A673 (cell line): ENCODE data around the gene OSBP. TPM values are rescaled to one million over a fixed set of nuclear protein-coding genes. Genes with fewer than 3 reads are reported as not detected.

Source experiments
- Bru-seq: library from RNA; stranded (reverse); fragments of 400-500 nt; gene quantifications from one replicate; lab custom pipeline; 2021; lab: Mats Ljungman, UMichigan
- BruChase-seq, 2 experiments: library from RNA; stranded (reverse); fragments of 400-500 nt; gene quantifications; one replicate each; lab custom pipeline; 2021; lab: Mats Ljungman, UMichigan
- BruUV-seq: library from RNA; stranded (reverse); fragments of 400-500 nt; replicated peaks from 2 replicates; lab custom pipeline; 2021; lab: Mats Ljungman, UMichigan
- CTCF ChIA-PET: fragments of 300-600 bp; sonication (Branson Sonifier 250); formaldehyde crosslinking; loops from one replicate; lab custom pipeline; 2022; ENCODE audit warnings: antibody characterized with exemption; lab: Charles Lee
- POLR2A ChIA-PET: fragments of 300-600 bp; sonication (Branson Sonifier 250); formaldehyde crosslinking; loops from one replicate; lab custom pipeline; 2022; ENCODE audit warnings: antibody characterized with exemption; ENCODE audit not compliant: low non-redundant PET; lab: Charles Lee
- DNase-seq: peaks from one replicate; pipeline ENCODE4 v3.0.0-alpha.2; 2015; ENCODE audit warnings: low spot score
- H3K27ac ChIP-seq: fragments of 200-600 bp; sonication (generic); 2 replicates; pipeline ENCODE4 v1.5.1; 2016; ENCODE audit warnings: mixed run types, low read depth, mild to moderate bottlenecking, mixed read lengths, antibody characterized with exemption, low read length; ENCODE audit not compliant: poor library complexity, severe bottlenecking
- H3K27me3 ChIP-seq: fragments of 200-600 bp; sonication (generic); replicated peaks from 2 replicates; pipeline ENCODE4 v1.6.1; 2017; ENCODE audit warnings: mixed run types, low read depth, mild to moderate bottlenecking, mixed read lengths, antibody characterized with exemption, low read length; ENCODE audit not compliant: insufficient read depth, poor library complexity
- H3K36me3 ChIP-seq: fragments of 200-600 bp; sonication (generic); 2 replicates; pipeline ENCODE4 v1.6.1; 2016; ENCODE audit warnings: mixed run types, mild to moderate bottlenecking, mixed read lengths, antibody characterized with exemption, low read length; ENCODE audit not compliant: insufficient read depth, poor library complexity, severe bottlenecking
- H3K4me1 ChIP-seq: fragments of 200-600 bp; sonication (generic); 2 replicates; pipeline ENCODE4 v1.6.1; 2017; ENCODE audit warnings: mixed run types, mild to moderate bottlenecking, mixed read lengths, antibody characterized with exemption, low read length; ENCODE audit not compliant: insufficient read depth, poor library complexity, severe bottlenecking
- H3K4me3 ChIP-seq: fragments of 200-600 bp; sonication (generic); 2 replicates; pipeline ENCODE4 v1.5.1; 2016; ENCODE audit warnings: low read depth, mixed run types, mild to moderate bottlenecking, mixed read lengths, low read length; ENCODE audit not compliant: poor library complexity, severe bottlenecking
- H3K9me3 ChIP-seq: fragments of 200-600 bp; sonication (generic); 2 replicates; pipeline ENCODE4 v1.6.1; 2016; ENCODE audit warnings: mixed run types, low read depth, mild to moderate bottlenecking, mixed read lengths, antibody characterized with exemption, low read length; ENCODE audit not compliant: poor library complexity, severe bottlenecking
- EZH2 ChIP-seq: fragments of 200-600 bp; sonication (generic); IDR thresholded peaks from 2 replicates; pipeline ENCODE4 v1.6.1; 2017; ENCODE audit warnings: borderline replicate concordance, low read depth, mild to moderate bottlenecking, mixed read lengths, antibody characterized with exemption, low read length; ENCODE audit not compliant: poor library complexity, severe bottlenecking
- intact Hi-C: fragments of 100-400 bp; cut with micrococcal nuclease; formaldehyde crosslinking; loops from one replicate; pipeline ENCODE4 v1.10.0; 2022; ENCODE audit not compliant: unreplicated experiment
- long read RNA-seq: library from polyadenylated mRNA; stranded (forward); transcript quantifications from one replicate; pipeline ENCODE4 v2.0.0, GENCODE V29; 2022
- total RNA-seq: library from RNA; stranded (reverse); gene quantifications from 2 replicates; pipeline ENCODE4 v1.2.3, GENCODE V29; 2021
- TF ChIP-seq, protein P1 (sequence below): fragments of 300-800, 200-600 bp; sonication (generic); conservative IDR thresholded peaks from 2 replicates; pipeline ENCODE4 v1.5.1; 2017; ENCODE audit warnings: low read depth, mild to moderate bottlenecking, antibody characterized with exemption, low read length, moderate library complexity, mixed read lengths

OSBP gene
- total RNA-seq (40.7 and 43.2 TPM in 2 replicates), Bru-seq, nascent RNA (percentile 83 among the genes with signal in this experiment), BruChase-seq, experiment 1, labeled RNA remaining after a 2-hour chase (percentile 83 among the genes with signal in this experiment), BruChase-seq, experiment 2, labeled RNA remaining after a 6-hour chase (percentile 83 among the genes with signal in this experiment)
- long read RNA-seq, full-length matches to known transcripts = 108 of 133 reads
- long read RNA-seq, partial matches to known transcripts = 15 of 133 reads
- long read RNA-seq, other reads (novel, unspliced or antisense) = 10 of 133 reads

DNA sequence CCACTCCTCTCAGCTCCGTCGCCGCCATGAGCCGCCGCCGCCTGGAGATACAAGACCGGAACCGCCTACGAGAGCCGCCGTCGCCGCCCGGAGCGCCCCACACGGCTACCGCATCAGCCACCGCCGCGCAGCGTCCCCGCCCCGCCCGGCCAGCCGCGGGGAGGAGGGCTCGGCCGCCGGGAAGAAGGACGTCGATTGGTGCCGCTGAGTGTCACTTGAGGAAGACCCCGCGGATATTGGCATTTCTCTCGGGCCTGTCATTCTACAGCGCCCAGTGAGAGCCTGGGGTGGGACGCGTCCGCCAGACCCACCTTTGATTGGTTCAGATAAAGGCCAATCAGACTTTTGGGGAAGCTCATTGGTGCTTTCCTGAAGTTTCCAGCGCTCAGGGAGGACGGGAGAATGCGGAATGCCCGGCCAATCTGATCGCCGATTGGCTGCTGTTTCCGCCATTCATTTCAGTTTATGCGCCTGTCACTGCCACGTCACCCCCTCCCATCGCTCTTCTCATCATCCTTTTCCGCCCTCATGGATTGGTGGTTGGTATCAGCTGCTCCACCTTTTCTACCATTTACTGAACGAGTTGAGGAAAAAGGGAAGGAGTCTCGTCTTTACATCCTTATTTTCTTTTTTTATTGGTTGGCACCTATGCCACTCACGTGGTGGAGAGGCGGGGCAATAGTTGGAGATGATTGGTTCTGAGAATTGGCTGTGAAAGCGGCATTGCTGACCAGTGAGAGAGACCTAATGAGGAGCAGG, at the start of gene OSBP:
Gene OSBP (minus strand): TSS at position 138 of the 759 bp plus-strand sequence. CDS start 110 bp downstream, at position 28.
- ChIA-PET POLR2A (interaction anchor here (0.5 to 0.9 kb wide), 3 partner anchors 9 to 307 kb away, joined by 3 read pairs; partner anchors contain the start of gene PATL1), CTCF (no interaction called here)
- TF ChIP-seq EZH2 = no peak
- TF ChIP-seq, protein P1, sequence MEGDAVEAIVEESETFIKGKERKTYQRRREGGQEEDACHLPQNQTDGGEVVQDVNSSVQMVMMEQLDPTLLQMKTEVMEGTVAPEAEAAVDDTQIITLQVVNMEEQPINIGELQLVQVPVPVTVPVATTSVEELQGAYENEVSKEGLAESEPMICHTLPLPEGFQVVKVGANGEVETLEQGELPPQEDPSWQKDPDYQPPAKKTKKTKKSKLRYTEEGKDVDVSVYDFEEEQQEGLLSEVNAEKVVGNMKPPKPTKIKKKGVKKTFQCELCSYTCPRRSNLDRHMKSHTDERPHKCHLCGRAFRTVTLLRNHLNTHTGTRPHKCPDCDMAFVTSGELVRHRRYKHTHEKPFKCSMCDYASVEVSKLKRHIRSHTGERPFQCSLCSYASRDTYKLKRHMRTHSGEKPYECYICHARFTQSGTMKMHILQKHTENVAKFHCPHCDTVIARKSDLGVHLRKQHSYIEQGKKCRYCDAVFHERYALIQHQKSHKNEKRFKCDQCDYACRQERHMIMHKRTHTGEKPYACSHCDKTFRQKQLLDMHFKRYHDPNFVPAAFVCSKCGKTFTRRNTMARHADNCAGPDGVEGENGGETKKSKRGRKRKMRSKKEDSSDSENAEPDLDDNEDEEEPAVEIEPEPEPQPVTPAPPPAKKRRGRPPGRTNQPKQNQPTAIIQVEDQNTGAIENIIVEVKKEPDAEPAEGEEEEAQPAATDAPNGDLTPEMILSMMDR = no peak

DNA sequence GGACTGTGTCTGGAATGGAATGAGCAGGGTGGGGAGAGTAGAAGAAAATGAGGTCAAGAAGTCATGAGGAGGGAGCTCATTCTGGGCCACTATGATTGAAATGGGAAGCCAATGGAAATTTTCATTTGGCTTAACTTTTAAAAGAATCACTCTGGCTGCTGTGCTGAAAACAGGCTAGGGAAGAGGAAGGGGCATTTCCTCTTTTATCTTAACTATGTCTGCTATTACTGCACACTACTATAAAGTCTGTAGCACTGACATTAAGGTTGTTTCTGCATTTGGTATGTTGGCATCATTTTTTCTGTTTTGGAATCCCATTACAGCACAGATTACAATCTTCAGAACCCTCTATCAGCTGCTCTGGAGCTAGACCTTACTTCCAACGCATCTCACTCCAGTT, 45.0 kb upstream of the OSBP start:
- H3K27me3 ChIP-seq = no peaks in the 10 kb centered on the region
- no TSS peak for BruUV-seq
- CTCF ChIA-PET = no interaction called here
- H3K36me3 ChIP-seq = peaks cover 85% of the 10 kb centered on the region
- intact Hi-C loops = loop anchor here (1.0 to 5.0 kb wide), 2 partner anchors 8 to 33 kb away; no protein-coding TSS in a partner anchor
- peaks cover 21% of the 10 kb centered on the region for H3K4me1 ChIP-seq
- peak overlapping the region; percentile 55 for H3K27ac ChIP-seq
- POLR2A ChIA-PET = no interaction called here
- DNase-seq = no peak
- H3K4me3 ChIP-seq = no peak overlapping the region
- no peaks in the 10 kb centered on the region for H3K9me3 ChIP-seq
- no peak for TF ChIP-seq EZH2
- TF ChIP-seq, protein P1 = no peak

More for the DNA sequence above, at the start of gene OSBP:
- H3K4me3 ChIP-seq = peak within 1 kb of the TSS; percentile 68
- no peaks in the 10 kb centered on the region for H3K27me3 ChIP-seq
- intact Hi-C loops = loop anchor here (5.0 kb wide), 1 partner anchor 64 kb away; no protein-coding TSS in a partner anchor
- no peaks in the 10 kb centered on the region for H3K36me3 ChIP-seq
- peaks cover 37% of the 10 kb centered on the region for H3K4me1 ChIP-seq
- DNase-seq = peak; percentile 100
- H3K9me3 ChIP-seq = no peaks in the 10 kb centered on the region
- H3K27ac ChIP-seq = peak within 1 kb of the TSS; percentile 78
- BruUV-seq = no TSS peak

GRCh38 chr11:59659981-59660380, 44.4 kb upstream of the OSBP start:
- intact Hi-C loops = loop anchor here (1.0 to 5.0 kb wide), 2 partner anchors 8 to 33 kb away; no protein-coding TSS in a partner anchor
- Histone ChIP-seq H3K4me1 (peaks cover 21% of the 10 kb centered on the region), H3K36me3 (peaks cover 85% of the 10 kb centered on the region), H3K27me3 (no peaks in the 10 kb centered on the region), H3K9me3 (no peaks in the 10 kb centered on the region), H3K4me3 (no peak overlapping the region), H3K27ac (peak overlapping the region; percentile 55)
- POLR2A ChIA-PET = no interaction called here
- DNase-seq = peak; percentile 75
- TF ChIP-seq, protein P1 = no peak
- no TSS peak for BruUV-seq
- CTCF ChIA-PET = no interaction called here
